GM23248 (cell line): ENCODE results near the gene GON4L. TPM values are rescaled to one million over a fixed set of nuclear protein-coding genes. Genes with fewer than 3 reads are reported as not detected.
"Not testable (repeated sequence)": the region's sequence is repeated elsewhere in the genome, so short reads cannot be mapped to it uniquely, and the experiment has no call there.

Experiments
- DNase-seq: peaks from one replicate; pipeline ENCODE4 v3.0.0-alpha.2; 2015
- H2AFZ ChIP-seq: fragments of 200-600 bp; sonication (generic); 2 replicates; pipeline ENCODE4 v1.6.1; 2016; ENCODE audit warnings: antibody characterized with exemption
- H3F3A ChIP-seq: fragments of 200-600 bp; sonication (generic); 2 replicates; pipeline ENCODE4 v1.6.1; 2016; ENCODE audit warnings: mild to moderate bottlenecking, antibody characterized with exemption, mixed run types; ENCODE audit not compliant: insufficient read depth
- H3K27ac ChIP-seq: fragments of 200-600 bp; sonication (generic); 2 replicates; pipeline ENCODE4 v1.5.1; 2016; ENCODE audit warnings: mild to moderate bottlenecking
- H3K27me3 ChIP-seq: fragments of 200-600 bp; sonication (generic); replicated peaks from 2 replicates; pipeline ENCODE4 v1.6.1; 2016; ENCODE audit warnings: mild to moderate bottlenecking; ENCODE audit not compliant: insufficient read depth
- H3K36me3 ChIP-seq: fragments of 200-600 bp; sonication (generic); 2 replicates; pipeline ENCODE4 v1.6.1; 2016; ENCODE audit warnings: low read depth, mild to moderate bottlenecking
- H3K4me1 ChIP-seq: fragments of 200-600 bp; sonication (generic); 2 replicates; pipeline ENCODE4 v1.6.1; 2016; ENCODE audit warnings: mild to moderate bottlenecking; ENCODE audit not compliant: insufficient read depth
- H3K4me2 ChIP-seq: fragments of 200-600 bp; sonication (generic); one replicate; pipeline ENCODE4 v1.6.1; 2016; ENCODE audit warnings: mild to moderate bottlenecking; ENCODE audit not compliant: unreplicated experiment
- H3K4me3 ChIP-seq: fragments of 200-600 bp; sonication (generic); 2 replicates; pipeline ENCODE4 v1.5.1; 2016; ENCODE audit warnings: mild to moderate bottlenecking
- H3K79me2 ChIP-seq: fragments of 200-600 bp; sonication (generic); 2 replicates; pipeline ENCODE4 v1.6.1; 2016; ENCODE audit warnings: mild to moderate bottlenecking; ENCODE audit not compliant: insufficient read depth
- H3K9ac ChIP-seq: fragments of 200-600 bp; sonication (generic); 2 replicates; pipeline ENCODE4 v1.6.1; 2016; ENCODE audit warnings: mild to moderate bottlenecking
- H3K9me2 ChIP-seq: fragments of 200-600 bp; sonication (generic); 2 replicates; pipeline ENCODE4 v1.6.1; 2016; ENCODE audit warnings: mixed run types, mild to moderate bottlenecking, moderate library complexity; ENCODE audit not compliant: insufficient read depth
- H3K9me3 ChIP-seq: fragments of 200-600 bp; sonication (generic); one replicate; pipeline ENCODE4 v1.6.1; 2017; ENCODE audit warnings: low read depth
- H4K20me1 ChIP-seq: fragments of 200-600 bp; sonication (generic); 2 replicates; pipeline ENCODE4 v1.6.0; 2016; ENCODE audit not compliant: insufficient read depth
- EZH2 ChIP-seq: fragments of 200-600 bp; sonication (generic); IDR thresholded peaks from 2 replicates; pipeline ENCODE4 v1.6.1; 2018; ENCODE audit warnings: antibody characterized with exemption, mild to moderate bottlenecking; ENCODE audit not compliant: insufficient read depth, poor library complexity, severe bottlenecking
- EZH2phosphoT487 ChIP-seq: fragments of 200-600 bp; sonication (generic); IDR thresholded peaks from 2 replicates; pipeline ENCODE4 v1.6.1; 2018; ENCODE audit warnings: antibody characterized with exemption, moderate library complexity, mild to moderate bottlenecking, low read depth; ENCODE audit not compliant: insufficient read depth
- WGBS, 2 experiments: methylation state at CpG; one replicate each; pipeline ENCODE4 v1.1.6; 2015 to 2017; ENCODE audit warnings: low lambda C conversion rate in 2 of 2, low coverage in 1 of 2; ENCODE audit errors: missing lambda C conversion rate in 2 of 2; 5-methylcytosine and 5-hydroxymethylcytosine counted together
- in situ Hi-C: fragments of 300-500 bp; cut with MboI; formaldehyde crosslinking; loops from 2 replicates; pipeline ENCODE4 v1.15.0; 2020
- polyA plus RNA-seq: library from polyadenylated mRNA; unstranded; fragments of >200 nt; fragmentation: Nextera tagmentation; extraction: Ambion mirVana; gene quantifications from 2 replicates; pipeline ENCODE4 v1.2.1, GENCODE V29; 2016
- total RNA-seq: library from RNA; depleted of rRNA; stranded (reverse); fragments of >200 nt; shearing (Covaris generic); gene quantifications from 2 replicates; pipeline ENCODE4 v1.2.3, GENCODE V29; 2014

The GON4L gene
- total and polyA plus RNA-seq, 2 experiments from 2014 or later: 20.4 to 30.3 TPM

- in situ Hi-C loops: no loop called here
- Histone ChIP-seq H3K36me3 (0 out of 2 replicates have a peak, but pooled peaks cover 4% of the 10 kb centered on the region), H3K27ac (peak overlapping the region; percentile 35; the same call in 1 of the 2 replicates)
These were observed 127.7 kb downstream of the GON4L start for GRCh38 chr1:155729031-155729898.

GRCh38 chr1:155725142-155725541 lies 131.9 kb downstream of the GON4L start:
- H3K9me3 ChIP-seq: no peaks in the 10 kb centered on the region
- H3K9ac ChIP-seq: no peak overlapping the region
- DNase-seq: no peak
- H3F3A ChIP-seq: peaks cover 8% of the 10 kb centered on the region; the same call in 1 of the 2 replicates
- no peaks in the 10 kb centered on the region for H4K20me1 ChIP-seq
- no peak for TF ChIP-seq EZH2
- TF ChIP-seq EZH2phosphoT487: no peak
- peaks cover 9% of the 10 kb centered on the region for H3K79me2 ChIP-seq
- no peaks in the 10 kb centered on the region for H3K4me1 ChIP-seq
- in situ Hi-C loops: no loop called here
- no peaks in the 10 kb centered on the region for H3K27me3 ChIP-seq
- H3K4me2 ChIP-seq: no peak overlapping the region
- 96 to 97% methylated on average over 3 of the region's 3 CpGs for WGBS, 2 experiments
- peaks cover 11% of the 10 kb centered on the region; the same call in 1 of the 2 replicates for H3K36me3 ChIP-seq
- H2AFZ ChIP-seq: no peak overlapping the region
- no peak overlapping the region for H3K4me3 ChIP-seq
- no peak overlapping the region for H3K27ac ChIP-seq
- no peaks in the 10 kb centered on the region for H3K9me2 ChIP-seq

More at GRCh38 chr1:155729031-155729898, 127.7 kb downstream of the GON4L start:
- H4K20me1 ChIP-seq: no peaks in the 10 kb centered on the region
- H3K4me3 ChIP-seq: no peak overlapping the region
- peak; percentile 75 for DNase-seq
- 76% methylated on average over 12 of the region's 12 CpGs for WGBS, 2 experiments
- TF ChIP-seq EZH2 (no peak), EZH2phosphoT487 (no peak)
- H3K4me1 ChIP-seq: no peaks in the 10 kb centered on the region
- H3K79me2 ChIP-seq: no peaks in the 10 kb centered on the region
- H3K4me2 ChIP-seq: no peak overlapping the region
- peaks cover 8% of the 10 kb centered on the region; the same call in 1 of the 2 replicates for H3F3A ChIP-seq
- H3K9me3 ChIP-seq: no peaks in the 10 kb centered on the region
- H3K9ac ChIP-seq: no peak overlapping the region
- H3K9me2 ChIP-seq: no peaks in the 10 kb centered on the region
- H3K27me3 ChIP-seq: no peaks in the 10 kb centered on the region
- H2AFZ ChIP-seq: peak overlapping the region; percentile 56; the same call in 1 of the 2 replicates

GRCh38 chr1:155719703-155720102 lies 137.3 kb downstream of the GON4L start:
- H3K27ac ChIP-seq: no peak overlapping the region
- in situ Hi-C loops: no loop called here
- H3K27me3 ChIP-seq: no peaks in the 10 kb centered on the region
- H3F3A ChIP-seq: no peaks in the 10 kb centered on the region
- no peak overlapping the region for H3K4me2 ChIP-seq
- 92 to 100% methylated on average over 4 of the region's 4 CpGs for WGBS, 2 experiments
- H3K9me2 ChIP-seq: no peaks in the 10 kb centered on the region
- H3K4me1 ChIP-seq: no peaks in the 10 kb centered on the region
- peaks cover 16% of the 10 kb centered on the region; the same call in 1 of the 2 replicates for H3K36me3 ChIP-seq
- H4K20me1 ChIP-seq: no peaks in the 10 kb centered on the region
- no peak overlapping the region for H3K9ac ChIP-seq
- H3K9me3 ChIP-seq: no peaks in the 10 kb centered on the region
- H3K4me3 ChIP-seq: no peak overlapping the region
- H2AFZ ChIP-seq: no peak overlapping the region
- TF ChIP-seq EZH2phosphoT487 (no peak), EZH2 (no peak)
- no peak for DNase-seq
- H3K79me2 ChIP-seq: peaks cover 50% of the 10 kb centered on the region

- H3K9me3 ChIP-seq, in situ Hi-C loops, H3K4me3 ChIP-seq, H3K27me3 ChIP-seq, H3K9ac ChIP-seq, H2AFZ ChIP-seq, H3K9me2 ChIP-seq, H3F3A ChIP-seq, DNase-seq, H3K4me2 ChIP-seq, H3K4me1 ChIP-seq, H4K20me1 ChIP-seq, H3K27ac ChIP-seq: not testable (repeated sequence)
- Histone ChIP-seq H3K79me2 (peaks cover 61% of the 10 kb centered on the region), H3K36me3 (peaks cover 15% of the 10 kb centered on the region; the same call in 1 of the 2 replicates)
- WGBS, 2 experiments: 79 to 83% methylated on average over 6 of the region's 6 CpGs
These were observed 138.4 kb downstream of the GON4L start for GRCh38 chr1:155718524-155719115.
